Small intestine (tissue), 7 donors: Measurements from ENCODE around the gene IQCM. TPM values are rescaled to one million over a fixed set of nuclear protein-coding genes. Genes with fewer than 3 reads are reported as not detected.

Experiments
- DNase-seq, 2 donors: peaks; one replicate each; pipeline versions ENCODE4 v3.0.0 to v3.0.0-alpha.2; 2013
- FAIRE-seq: peaks from 2 replicates; lab custom pipeline; 2012; peaks lifted over from hg19 to GRCh38; lab: Jason Lieb, UNC
- H3K27ac ChIP-seq, 3 donors: one replicate each; pipeline ENCODE4 v1.5.1; 2013; ENCODE audit warnings: low read length in 2 of 3, mild to moderate bottlenecking in 2 of 3, control low read depth in 1 of 3, inconsistent platforms in 1 of 3, low read depth in 1 of 3, moderate library complexity in 1 of 3
- H3K27me3 ChIP-seq, 3 donors: one replicate each; pipeline ENCODE4 v1.6.1; 2013; ENCODE audit warnings: low read length in 3 of 3, inconsistent platforms in 1 of 3; ENCODE audit not compliant: control insufficient read depth in 3 of 3, insufficient read depth in 3 of 3
- H3K36me3 ChIP-seq, 3 donors: one replicate each; pipeline ENCODE4 v1.6.1; 2013; ENCODE audit warnings: low read length in 3 of 3, inconsistent platforms in 1 of 3, low read depth in 1 of 3, mild to moderate bottlenecking in 1 of 3, moderate library complexity in 1 of 3; ENCODE audit not compliant: control insufficient read depth in 3 of 3, insufficient read depth in 2 of 3
- H3K4me1 ChIP-seq, 3 donors: one replicate each; pipeline ENCODE4 v1.6.1; 2013; ENCODE audit warnings: low read length in 2 of 3, inconsistent platforms in 1 of 3, low read depth in 1 of 3, mild to moderate bottlenecking in 1 of 3, moderate library complexity in 1 of 3; ENCODE audit not compliant: control insufficient read depth in 3 of 3, insufficient read depth in 2 of 3
- H3K4me3 ChIP-seq, 3 donors: one replicate each; pipeline ENCODE4 v1.5.1; 2013; ENCODE audit warnings: low read length in 3 of 3, control low read depth in 1 of 3, inconsistent platforms in 1 of 3, low read depth in 1 of 3, mild to moderate bottlenecking in 1 of 3, moderate library complexity in 1 of 3
- H3K9me3 ChIP-seq, 2 donors: one replicate each; pipeline ENCODE4 v1.6.1; 2013; ENCODE audit warnings: low read depth in 1 of 2, low read length in 1 of 2; ENCODE audit not compliant: control insufficient read depth in 2 of 2, insufficient read depth in 1 of 2
- WGBS, 3 donors: extraction: QIAGEN DNeasy Blood & Tissue Kit; methylation state at CpG; one replicate each; pipeline ENCODE4 v1.1.7; 2013; 5-methylcytosine and 5-hydroxymethylcytosine counted together
- polyA plus RNA-seq, 4 donors: library from polyadenylated mRNA; stranded (reverse) in 3 of 4; unstranded in 1 of 4; fragments of 200-250 nt in 3 of 4; fragments of 120-200 nt in 1 of 4; gene quantifications; one replicate each; pipeline versions ENCODE4 v1.2.1 to v1.2.3, GENCODE V29; 2013
- donor health status: healthy with polysubstance abuse.
- donor health status: control.
- donor health status: control.
- donor health status: Bipolar disorder and iron deficiency.
- donor health status: healthy.

The IQCM gene
- polyA plus RNA-seq, 4 donors, result 0.38 TPM; not detected in 3

- Histone ChIP-seq H3K36me3 (no peaks in the 10 kb centered on the region), H3K4me1 (no peaks in the 10 kb centered on the region), H3K27me3 (no peaks in the 10 kb centered on the region), H3K27ac (no peak overlapping the region), H3K4me3 (no peak overlapping the region), H3K9me3 (peaks cover 0 to 3% of the 10 kb centered on the region in 2 donors)
- DNase-seq (no peak), FAIRE-seq (no peak)
- WGBS, 3 donors, result 31 to 56% (median 39%) methylated on average over 4 of the region's 4 CpGs
Observed at GRCh38 chr4:149311076-149311475, 504.6 kb downstream of the IQCM start.

- Histone ChIP-seq H3K27me3 (no peaks in the 10 kb centered on the region), H3K36me3 (no peaks in the 10 kb centered on the region), H3K4me3 (no peak overlapping the region), H3K4me1 (no peaks in the 10 kb centered on the region), H3K27ac (no peak overlapping the region), H3K9me3 (no peaks in the 10 kb centered on the region)
- DNase-seq (no peak), FAIRE-seq (no peak)
Observed at GRCh38 chr4:149306537-149306936, 509.1 kb downstream of the IQCM start.
